ENCODE measurements around the gene GSC. TPM values are rescaled to one million over a fixed set of nuclear protein-coding genes. Genes with fewer than 3 reads are reported as not detected.

Gene GSC
- total and polyA plus RNA-seq, 2 of the 4 experiments (the other 2 are of a cell fraction), result not detected

DNA sequence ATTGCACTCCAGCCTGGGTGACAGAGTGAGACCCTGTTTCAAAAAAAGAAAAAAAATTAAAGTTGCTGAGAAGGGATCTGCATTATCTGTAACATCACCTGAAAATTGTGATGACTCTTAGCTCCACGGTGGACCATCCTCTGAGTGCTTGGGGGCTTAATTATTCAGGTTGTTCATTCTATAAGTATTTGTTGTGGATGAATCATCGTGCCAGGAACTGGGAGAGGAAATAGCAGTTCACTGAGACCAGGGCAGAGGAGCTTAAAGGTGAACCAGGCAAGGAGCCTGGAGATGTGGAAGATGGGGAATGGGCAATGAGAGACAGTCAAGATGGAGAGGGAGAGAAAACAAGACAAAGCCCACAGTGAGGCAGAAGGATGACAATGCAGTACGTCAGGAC, 25.5 kb upstream of the GSC start:
- H2AFZ ChIP-seq (replicated peaks; ENCODE audit: low read length, poor library complexity), result no peak overlapping the region
- 16% methylated on average over 3 of the region's 3 CpGs; no CpG with 5 or more reads in 1 of the 2 experiments for WGBS, 2 experiments (ENCODE audit: extremely low coverage in 2 of 2, insufficient read length in 1 of 2)
- H3K79me1 ChIP-seq (ENCODE audit: low read depth in 1 of 2, low read length in 2 of 2), result no peaks in the 10 kb centered on the region
- dilution Hi-C loops (cut with HindIII; ENCODE audit: low sequenced_read_pairs, unreplicated experiment) (no loop called here), intact Hi-C loops (cut with micrococcal nuclease) (no loop called here), in situ Hi-C loops (cut with MboI; ENCODE audit: low sequenced_read_pairs) (no loop called here)
- no peak overlapping the region for H3K14ac ChIP-seq (replicated peaks; ENCODE audit: low read depth, low read length)
- TF ChIP-seq BHLHE40 (IDR thresholded peaks at IDR 0.05; ENCODE audit: low read depth, low read length), result no peak
- no peak for TF ChIP-seq RAD21 (IDR thresholded peaks at IDR 0.05; ENCODE audit: low read length)
- no peak for TF ChIP-seq RCOR1 (IDR thresholded peaks at IDR 0.05; ENCODE audit: insufficient replicate concordance, low read length)
- TF ChIP-seq NFE2L2 (IDR thresholded peaks at IDR 0.05; ENCODE audit: low read depth, low read length), result no peak
- no peak for TF ChIP-seq CHD1 (IDR thresholded peaks at IDR 0.05; ENCODE audit: low read depth, low read length)
- H3K27me3 ChIP-seq (ENCODE audit: control insufficient read depth, insufficient read depth, low read length), result no peaks in the 10 kb centered on the region
- H4K20me1 ChIP-seq (ENCODE audit: insufficient read depth, low read length), result no peaks in the 10 kb centered on the region
- H3K36me3 ChIP-seq (ENCODE audit: control insufficient read depth, insufficient read depth, low read length), result no peaks in the 10 kb centered on the region
- H3K56ac ChIP-seq (ENCODE audit: extremely low read depth, insufficient read depth, low read length), result no peak overlapping the region
- H3K4me1 ChIP-seq (ENCODE audit: control insufficient read depth, insufficient read depth, low read length), result no peaks in the 10 kb centered on the region
- no peaks in the 10 kb centered on the region for H3K9me1 ChIP-seq (ENCODE audit: insufficient read depth, low read length)
- H2BK20ac ChIP-seq (ENCODE audit: low read depth, low read length), result no peak overlapping the region
- ATAC-seq (ENCODE audit: low read depth), result no peak
- no peak overlapping the region for H4K5ac ChIP-seq (ENCODE audit: low read depth, low read length)
- no peak for DNase-seq
- POLR2A ChIA-PET (ENCODE audit: unreplicated experiment), result no interaction called here
- no peak overlapping the region for H3K27ac ChIP-seq (ENCODE audit: insufficient read depth, low read length)
- no peak overlapping the region for H2AK9ac ChIP-seq (replicated peaks; ENCODE audit: low read depth, low read length, poor library complexity)
- H3K9ac ChIP-seq (ENCODE audit: low read depth, low read length), result no peak overlapping the region
- no peak overlapping the region for H2AK5ac ChIP-seq (ENCODE audit: low read depth, low read length)
- H3K9me3 ChIP-seq (ENCODE audit: control insufficient read depth, insufficient read depth, low read length), result 0 out of 2 replicates have a peak, but pooled peaks cover 2% of the 10 kb centered on the region
- H2BK120ac ChIP-seq (ENCODE audit: low read depth, low read length), result no peak overlapping the region
- BruUV-seq (replicated peaks), result no TSS peak
- H3K4ac ChIP-seq (ENCODE audit: low read depth, low read length), result no peak overlapping the region
- no peak overlapping the region for H4K8ac ChIP-seq (ENCODE audit: low read depth in 2 of 2, low read length in 2 of 2)
- no peak overlapping the region for H4K91ac ChIP-seq (ENCODE audit: insufficient read depth, low read depth, low read length)
- CTCF ChIA-PET, result interaction anchor here (0.7 kb wide), 1 partner anchor 15 kb away, joined by 3 read pairs; no protein-coding TSS in a partner anchor
- H3K18ac ChIP-seq (ENCODE audit: low read depth, low read length), result no peak overlapping the region
- no peak overlapping the region for H3K4me2 ChIP-seq (ENCODE audit: low read depth, low read length)
- no peak overlapping the region for H3K4me3 ChIP-seq (ENCODE audit: insufficient read depth, low read depth, low read length)
- H2BK5ac ChIP-seq (ENCODE audit: low read depth, low read length, poor library complexity, severe bottlenecking), result no peak overlapping the region
- no peak overlapping the region for H3K23ac ChIP-seq (ENCODE audit: low read depth, low read length)
- no peak overlapping the region for H2BK15ac ChIP-seq (ENCODE audit: low read depth, low read length)

Data from IMR-90 (cell line).